Cerebellar cortex (tissue), 1 donor: ENCODE data around the gene DCST1.

Experiments used
- DNase-seq: peaks from one replicate; pipeline ENCODE4 v3.0.0-alpha.2; 2015; ENCODE audit warnings: low spot score

Gene DCST1

GRCh38 chr1:155035936-155036335 is 2.3 kb downstream of the DCST1 start:
- no peak for DNase-seq

- no peak for DNase-seq
Observed at GRCh38 chr1:155037043-155037442, 3.4 kb downstream of the DCST1 start.

- DNase-seq: no peak
Observed at GRCh38 chr1:155037851-155038441, 4.3 kb downstream of the DCST1 start.

GRCh38 chr1:155038602-155039307 is 5.1 kb downstream of the DCST1 start:
- DNase-seq: no peak

GRCh38 chr1:155039308-155039669 is 5.7 kb downstream of the DCST1 start:
- DNase-seq: no peak

GRCh38 chr1:155040358-155041093 is 6.9 kb downstream of the DCST1 start:
- no peak for DNase-seq

GRCh38 chr1:155042789-155043188 is 9.2 kb downstream of the DCST1 start:
- no peak for DNase-seq

- DNase-seq: no peak
Observed at GRCh38 chr1:155043301-155043702, 9.7 kb downstream of the DCST1 start.

GRCh38 chr1:155043793-155044192 is 10.2 kb downstream of the DCST1 start:
- no peak for DNase-seq

- no peak for DNase-seq
Observed at GRCh38 chr1:155044365-155044764, 10.7 kb downstream of the DCST1 start.

GRCh38 chr1:155044812-155045657 is 11.4 kb downstream of the DCST1 start:
- peak; percentile 77 for DNase-seq

GRCh38 chr1:155048449-155049334 is 15.1 kb downstream of the DCST1 start:
- DNase-seq: no peak

GRCh38 chr1:155049651-155050559 is 16.3 kb downstream of the DCST1 start:
- no peak for DNase-seq

- DNase-seq: peak; percentile 74
Observed at GRCh38 chr1:155050560-155051341, 17.1 kb downstream of the DCST1 start, which contains the start of gene ADAM15. Gene ADAM15, plus strand, starts transcription at chr1:155051316. Its CDS starts 71 bp downstream, at chr1:155051387.

- DNase-seq: no peak
Observed at GRCh38 chr1:155051342-155051776, 17.7 kb downstream of the DCST1 start.

- DNase-seq: peak; percentile 47
Observed at GRCh38 chr1:155051777-155052398, 18.3 kb downstream of the DCST1 start.

- no peak for DNase-seq
Observed at GRCh38 chr1:155052439-155053395, 19.1 kb downstream of the DCST1 start.
